Right lobe of liver (tissue), 6 donors: Measurements from ENCODE around the gene SLC25A48. TPM values are rescaled to one million over a fixed set of nuclear protein-coding genes. Genes with fewer than 3 reads are reported as not detected.

Experiments
- ATAC-seq, 4 donors: fragments of 200-7000 bp; cut with Tn5 transposase; one replicate each; pipeline ENCODE4 v1.9.1; 2020; ENCODE audit warnings: mild to moderate bottlenecking in 4 of 4, moderate library complexity in 4 of 4
- DNase-seq, 3 donors: peaks; one replicate each; pipeline ENCODE4 v3.0.0-alpha.2; 2020
- H3K27ac ChIP-seq, 3 donors: fragments of 200-600 bp; one replicate each; pipeline ENCODE4 v1.8.0; 2022
- H3K27me3 ChIP-seq, 2 donors: fragments of 200-600 bp; one replicate each; pipeline ENCODE4 v1.8.0; 2022
- H3K36me3 ChIP-seq, 4 donors: fragments of 200-600 bp; sonication (generic) in 1 of 4; one replicate each; pipeline versions ENCODE4 v1.5.1 to v1.8.0; 2017 to 2022; ENCODE audit warnings: control low read depth in 1 of 4
- H3K4me1 ChIP-seq, 4 donors: fragments of 200-600 bp; sonication (generic) in 1 of 4; one replicate each; pipeline versions ENCODE4 v1.5.1 to v1.8.0; 2017 to 2022; ENCODE audit warnings: control low read depth in 1 of 4
- H3K4me3 ChIP-seq, 3 donors: fragments of 200-600 bp; one replicate each; pipeline ENCODE4 v1.8.0; 2022
- H3K9me3 ChIP-seq, 4 donors: fragments of 200-600 bp; sonication (generic) in 1 of 4; one replicate each; pipeline versions ENCODE4 v1.5.1 to v1.8.0; 2017 to 2022; ENCODE audit warnings: control low read depth in 1 of 4
- POLR2A ChIP-seq: fragments of 450-650 bp; IDR thresholded peaks from one replicate; pipeline ENCODE4 v1.6.1; 2017; ENCODE audit warnings: antibody characterized with exemption, mild to moderate bottlenecking
- WGBS: methylation state at CpG from one replicate; pipeline ENCODE4 v1.1.6; 2018; ENCODE audit warnings: low coverage, low lambda C conversion rate; ENCODE audit not compliant: insufficient coverage; ENCODE audit errors: missing lambda C conversion rate; 5-methylcytosine and 5-hydroxymethylcytosine counted together
- intact Hi-C, 2 donors: fragments of 100-400 bp; cut with DNase I; formaldehyde crosslinking; loops; one replicate each; pipeline versions ENCODE4 v1.11.2 to v1.14.1; 2022
- total RNA-seq, 6 experiments: library from RNA; depleted of rRNA in 2 of 6; stranded (reverse); fragments of >200 nt in 2 of 6; fragmentation: NEBNext Ultra II Directional in 3 of 6; extraction: Animal tissue kit (Norgen Biotek cat#: 25700) in 3 of 6; gene quantifications; one replicate each; pipeline versions ENCODE4 v1.1.0 to v1.2.4, GENCODE V29; 2016 to 2023
- TF ChIP-seq, protein P1 (sequence below), 4 donors: fragments of 200-600 bp in 3 of 4; fragments of 450-650 bp in 1 of 4; IDR thresholded peaks; one replicate each; pipeline versions ENCODE4 v1.5.1 to v1.8.0; 2016 to 2022; ENCODE audit warnings: antibody characterized with exemption in 4 of 4, mild to moderate bottlenecking in 2 of 4
- donor health status: DM: no; HTN: yes; CAD: no.
- donor health status: DM: no; HTN: no; CAD: no.
- donor health status: DM: no; HTN: no; CAD: no.
- donor health status: DM: no; HTN: yes; CAD: no.
- donor health status: DM: no; HTN: yes; CAD: no.

The SLC25A48 gene
- total RNA-seq, 6 experiments from 2014 or later: 0.39 to 5.3 (median 0.80) TPM; not detected in 1

DNA sequence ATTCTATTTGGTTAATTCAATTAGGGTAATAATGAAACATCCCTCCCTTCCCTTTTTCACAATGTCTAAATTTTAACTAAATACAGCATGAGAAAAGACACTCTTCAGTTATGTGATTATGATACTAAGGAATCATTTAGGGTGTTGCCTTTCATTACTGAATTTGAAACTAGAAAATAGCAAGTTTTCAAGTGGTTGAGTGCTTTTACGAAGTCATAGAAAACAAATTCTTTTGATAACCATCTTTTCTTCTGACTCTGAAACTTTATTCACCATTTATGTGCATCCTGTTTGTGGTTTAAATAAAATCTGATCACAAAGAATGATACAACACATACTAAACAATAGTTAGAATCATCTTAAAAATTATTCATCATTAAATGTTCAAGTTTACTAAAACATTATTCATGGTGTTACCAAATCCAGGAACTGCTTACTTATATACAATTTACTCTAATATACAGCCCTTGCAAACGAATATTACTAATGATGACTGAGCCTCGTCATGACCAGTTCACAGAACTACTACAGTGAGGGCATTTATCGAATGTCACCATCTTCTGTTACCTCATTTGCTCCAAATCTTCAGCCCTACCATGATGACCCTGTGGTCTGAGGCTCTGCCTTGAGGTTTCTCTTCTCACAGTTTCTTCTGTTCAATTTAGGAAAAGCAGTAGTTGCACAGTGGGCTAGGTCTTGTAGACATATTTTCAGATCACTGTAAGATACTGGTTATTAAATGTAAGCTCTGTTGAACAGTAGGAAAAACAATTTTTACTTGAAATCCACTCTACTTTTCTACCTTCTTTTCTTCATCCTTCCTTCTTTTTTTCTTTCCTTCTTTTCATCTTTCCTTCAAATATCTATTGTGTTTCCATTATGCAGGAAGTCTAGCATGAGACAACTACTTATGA, 79.5 kb downstream of the SLC25A48 start:
- 46% methylated on average over 4 of the region's 4 CpGs for WGBS
- no peaks in the 10 kb centered on the region for H3K36me3 ChIP-seq
- intact Hi-C loops: no loop called here
- no peak overlapping the region for H3K4me3 ChIP-seq
- TF ChIP-seq, protein P1, sequence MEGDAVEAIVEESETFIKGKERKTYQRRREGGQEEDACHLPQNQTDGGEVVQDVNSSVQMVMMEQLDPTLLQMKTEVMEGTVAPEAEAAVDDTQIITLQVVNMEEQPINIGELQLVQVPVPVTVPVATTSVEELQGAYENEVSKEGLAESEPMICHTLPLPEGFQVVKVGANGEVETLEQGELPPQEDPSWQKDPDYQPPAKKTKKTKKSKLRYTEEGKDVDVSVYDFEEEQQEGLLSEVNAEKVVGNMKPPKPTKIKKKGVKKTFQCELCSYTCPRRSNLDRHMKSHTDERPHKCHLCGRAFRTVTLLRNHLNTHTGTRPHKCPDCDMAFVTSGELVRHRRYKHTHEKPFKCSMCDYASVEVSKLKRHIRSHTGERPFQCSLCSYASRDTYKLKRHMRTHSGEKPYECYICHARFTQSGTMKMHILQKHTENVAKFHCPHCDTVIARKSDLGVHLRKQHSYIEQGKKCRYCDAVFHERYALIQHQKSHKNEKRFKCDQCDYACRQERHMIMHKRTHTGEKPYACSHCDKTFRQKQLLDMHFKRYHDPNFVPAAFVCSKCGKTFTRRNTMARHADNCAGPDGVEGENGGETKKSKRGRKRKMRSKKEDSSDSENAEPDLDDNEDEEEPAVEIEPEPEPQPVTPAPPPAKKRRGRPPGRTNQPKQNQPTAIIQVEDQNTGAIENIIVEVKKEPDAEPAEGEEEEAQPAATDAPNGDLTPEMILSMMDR (IDR thresholded peaks at IDR 0.05): no peak
- TF ChIP-seq POLR2A: no peak
- H3K4me1 ChIP-seq: no peaks in the 10 kb centered on the region
- H3K27me3 ChIP-seq: no peaks in the 10 kb centered on the region
- DNase-seq: no peak
- no peaks in the 10 kb centered on the region for H3K9me3 ChIP-seq
- no peak for ATAC-seq
- no peak overlapping the region for H3K27ac ChIP-seq

DNA sequence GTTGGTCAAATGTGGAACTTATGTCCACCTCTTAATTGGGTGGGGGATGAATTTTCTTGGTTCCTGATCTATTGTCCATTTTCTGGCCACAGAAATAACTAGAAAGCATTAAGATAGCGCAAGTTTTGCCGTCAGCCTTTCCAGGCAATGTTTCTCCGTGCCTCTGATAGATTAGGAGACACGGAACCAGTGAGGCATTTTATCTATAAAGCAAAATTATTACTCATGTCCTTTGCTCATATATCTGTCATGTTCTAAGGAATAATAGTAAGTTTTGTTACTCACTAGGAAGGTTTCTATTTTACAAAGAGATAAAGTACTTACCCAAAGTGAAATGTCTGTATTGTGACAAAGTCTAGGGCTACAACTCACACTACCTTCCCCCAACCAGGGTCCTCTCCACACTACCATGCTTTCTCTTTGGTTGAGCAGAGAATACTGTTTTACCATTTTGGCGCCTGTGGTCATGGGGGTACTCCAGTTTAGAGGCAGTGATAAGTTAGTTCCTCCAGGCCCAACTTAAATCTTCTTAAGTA, 81.1 kb downstream of the SLC25A48 start:
- WGBS: 76% methylated on average over 5 of the region's 5 CpGs
- TF ChIP-seq POLR2A: no peak
- TF ChIP-seq, protein P1 (IDR thresholded peaks at IDR 0.05): no peak

GRCh38 chr5:135916638-135917263, 82.3 kb downstream of the SLC25A48 start:
- ATAC-seq: no peak
- no peak overlapping the region for H3K4me3 ChIP-seq
- 54% methylated on average over 8 of the region's 8 CpGs for WGBS
- intact Hi-C loops: no loop called here
- DNase-seq: no peak
- no peaks in the 10 kb centered on the region for H3K36me3 ChIP-seq
- no peaks in the 10 kb centered on the region for H3K9me3 ChIP-seq
- no peaks in the 10 kb centered on the region for H3K27me3 ChIP-seq
- H3K4me1 ChIP-seq: no peaks in the 10 kb centered on the region
- H3K27ac ChIP-seq: no peak overlapping the region
- TF ChIP-seq, protein P1 (IDR thresholded peaks at IDR 0.05): no peak
- TF ChIP-seq POLR2A: no peak

More for the DNA sequence above, 81.1 kb downstream of the SLC25A48 start:
- DNase-seq: no peak
- Histone ChIP-seq H3K4me3 (no peak overlapping the region), H3K4me1 (no peaks in the 10 kb centered on the region), H3K9me3 (no peaks in the 10 kb centered on the region), H3K36me3 (no peaks in the 10 kb centered on the region), H3K27me3 (no peaks in the 10 kb centered on the region), H3K27ac (no peak overlapping the region)
- no peak for ATAC-seq
- intact Hi-C loops: no loop called here

DNA sequence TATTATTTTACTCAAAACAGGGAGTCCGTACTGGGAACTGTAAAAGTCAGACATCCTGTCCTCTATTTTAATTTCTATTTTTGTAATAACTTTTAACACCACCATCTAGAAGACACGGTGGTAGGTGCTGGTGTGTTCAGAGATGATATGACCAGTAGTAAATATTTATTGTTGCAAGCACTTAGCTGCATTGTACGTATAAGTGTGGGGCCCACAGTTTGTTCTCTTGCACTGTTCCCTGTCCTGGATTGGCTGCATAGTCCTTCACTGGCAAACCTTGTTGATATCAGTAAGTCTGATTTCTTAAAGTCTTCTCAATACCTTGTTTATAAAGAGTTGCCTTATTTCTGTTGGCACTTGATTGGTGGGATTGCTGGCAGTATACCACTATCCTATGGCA, 85.7 kb downstream of the SLC25A48 start:
- H3K27ac ChIP-seq: no peak overlapping the region
- DNase-seq (no peak), ATAC-seq (no peak)
- H3K4me1 ChIP-seq: no peaks in the 10 kb centered on the region
- 69% methylated on average over 3 of the region's 3 CpGs for WGBS
- no peaks in the 10 kb centered on the region for H3K9me3 ChIP-seq
- no peaks in the 10 kb centered on the region for H3K36me3 ChIP-seq
- H3K27me3 ChIP-seq: no peaks in the 10 kb centered on the region
- H3K4me3 ChIP-seq: no peak overlapping the region
- intact Hi-C loops: no loop called here
- TF ChIP-seq, protein P1 (IDR thresholded peaks at IDR 0.05): no peak
- TF ChIP-seq POLR2A: no peak
